GM19468 (cell line): ENCODE data around the gene PEPD.

Experiments
- ATAC-seq: cut with Tn5 transposase; IDR thresholded peaks from one replicate; pipeline ENCODE4 v1.9.1; 2021; ENCODE audit warnings: mild to moderate bottlenecking, moderate library complexity, moderate number of reproducible peaks; ENCODE audit not compliant: unreplicated experiment; ENCODE audit errors: extremely low read depth

The PEPD gene

DNA sequence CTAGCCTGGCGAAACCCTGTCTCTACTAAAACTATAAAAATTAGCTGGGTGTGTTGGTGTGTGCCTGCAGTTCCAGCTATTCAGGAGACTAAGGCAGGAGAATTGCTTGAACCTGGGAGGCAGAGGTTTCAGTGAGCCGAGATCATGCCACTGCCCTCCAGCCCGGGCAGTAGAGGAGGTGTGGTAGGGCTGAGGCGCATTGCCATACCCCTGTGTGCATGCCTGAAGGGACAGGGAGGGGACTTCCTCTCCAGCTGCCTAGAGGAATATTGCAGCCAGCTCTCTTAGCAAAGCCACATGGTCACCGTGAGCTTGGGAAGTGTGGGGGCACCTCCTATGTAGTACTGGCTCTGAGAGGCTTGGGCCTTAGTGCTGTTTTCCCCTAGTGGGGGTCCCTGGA lies 29.2 kb upstream of the PEPD start:
- no peak for ATAC-seq

DNA sequence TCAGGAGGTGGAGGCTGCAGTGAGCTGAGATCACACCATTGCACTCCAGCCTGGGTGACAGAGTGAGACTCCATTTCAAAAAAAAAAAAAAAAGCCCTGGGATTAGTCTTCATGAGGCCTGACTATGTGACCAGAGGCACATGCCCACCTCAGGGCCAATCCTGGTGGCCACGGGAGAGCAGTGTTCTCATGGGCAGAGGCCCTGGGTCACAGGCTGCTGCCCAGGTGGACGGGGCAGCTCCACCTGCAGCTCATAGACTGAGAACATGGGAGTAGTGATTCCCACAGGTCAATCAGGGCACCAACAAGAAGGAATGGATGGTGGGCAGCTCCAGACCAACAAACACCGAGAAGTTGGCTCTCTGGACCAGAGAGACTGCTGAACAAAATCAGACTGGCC lies 26.1 kb upstream of the PEPD start:
- no peak for ATAC-seq

DNA sequence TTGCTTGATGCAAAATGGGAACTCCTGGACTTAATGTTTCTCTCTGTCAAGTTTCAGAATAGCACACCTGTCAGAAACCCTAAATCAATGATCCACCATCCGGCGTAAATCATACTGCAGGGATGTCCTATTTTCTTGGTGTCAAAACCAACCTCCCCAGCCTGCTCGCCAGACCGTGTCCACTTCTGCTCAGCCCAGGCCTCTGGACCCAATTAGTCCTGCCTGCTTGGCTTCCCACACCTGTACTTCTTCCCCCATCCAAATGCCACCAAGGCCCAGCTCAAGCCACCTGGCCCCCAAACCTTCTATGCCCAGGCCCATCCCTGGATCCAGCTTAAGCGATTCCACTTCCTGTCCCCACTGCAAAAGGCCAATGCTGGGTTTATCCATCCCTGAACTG lies 25.1 kb upstream of the PEPD start:
- no peak for ATAC-seq

DNA sequence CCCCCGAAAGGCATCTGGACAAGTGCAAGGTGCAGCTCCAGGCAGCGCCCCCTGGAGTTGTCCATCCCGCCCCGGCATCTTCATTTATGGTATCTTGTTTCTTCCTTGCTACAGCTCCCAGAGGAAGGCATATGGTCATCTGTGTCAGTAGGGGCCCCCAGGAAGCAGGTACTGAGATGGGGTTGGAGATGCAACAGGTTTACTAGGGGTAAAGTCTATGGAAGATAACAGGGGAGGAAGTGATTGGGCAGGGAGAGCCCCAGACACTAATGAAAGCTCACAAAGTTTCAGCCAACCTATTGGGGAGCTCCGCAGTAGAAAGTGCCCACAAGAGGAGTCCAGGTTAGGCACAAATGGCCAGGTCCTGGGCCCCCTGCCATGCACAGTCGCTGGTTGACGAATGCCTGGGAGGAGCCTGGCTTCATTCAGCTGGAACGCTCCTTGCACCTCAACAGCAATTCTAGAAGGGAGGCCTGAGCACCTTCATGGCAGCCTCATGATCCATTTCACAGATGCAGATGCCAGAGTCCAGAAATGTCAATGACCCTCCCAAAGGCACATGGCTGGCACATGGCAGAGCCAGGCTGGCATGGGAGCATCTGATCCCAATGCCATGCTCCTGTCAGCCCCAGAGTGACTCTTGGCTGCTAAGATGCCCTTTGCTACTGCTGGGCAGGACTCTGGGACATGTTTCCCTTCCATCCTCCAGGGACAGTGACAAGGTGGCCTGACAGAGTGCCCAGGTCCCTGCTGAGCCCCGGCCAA lies 23.8 kb upstream of the PEPD start:
- ATAC-seq = no peak

DNA sequence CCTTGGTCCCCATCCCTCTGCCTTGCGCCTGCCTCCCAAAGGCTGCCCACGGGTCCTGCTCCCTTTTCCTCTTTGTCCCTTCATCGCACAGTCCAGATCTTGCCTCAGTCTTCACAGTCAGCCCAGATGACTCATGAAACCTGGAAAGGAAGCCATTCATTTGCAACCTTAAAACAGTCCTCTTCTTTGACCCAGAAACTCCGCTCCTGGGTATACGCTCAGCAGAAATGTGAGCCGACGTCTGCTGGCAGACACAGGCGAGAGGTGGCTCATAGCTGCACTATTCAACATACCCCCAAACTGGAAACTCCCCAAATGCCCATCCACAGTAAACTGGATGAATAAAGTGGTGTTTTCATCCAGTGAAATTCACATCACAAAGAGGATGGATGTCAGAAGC lies 13.6 kb upstream of the PEPD start:
- ATAC-seq = no peak

DNA sequence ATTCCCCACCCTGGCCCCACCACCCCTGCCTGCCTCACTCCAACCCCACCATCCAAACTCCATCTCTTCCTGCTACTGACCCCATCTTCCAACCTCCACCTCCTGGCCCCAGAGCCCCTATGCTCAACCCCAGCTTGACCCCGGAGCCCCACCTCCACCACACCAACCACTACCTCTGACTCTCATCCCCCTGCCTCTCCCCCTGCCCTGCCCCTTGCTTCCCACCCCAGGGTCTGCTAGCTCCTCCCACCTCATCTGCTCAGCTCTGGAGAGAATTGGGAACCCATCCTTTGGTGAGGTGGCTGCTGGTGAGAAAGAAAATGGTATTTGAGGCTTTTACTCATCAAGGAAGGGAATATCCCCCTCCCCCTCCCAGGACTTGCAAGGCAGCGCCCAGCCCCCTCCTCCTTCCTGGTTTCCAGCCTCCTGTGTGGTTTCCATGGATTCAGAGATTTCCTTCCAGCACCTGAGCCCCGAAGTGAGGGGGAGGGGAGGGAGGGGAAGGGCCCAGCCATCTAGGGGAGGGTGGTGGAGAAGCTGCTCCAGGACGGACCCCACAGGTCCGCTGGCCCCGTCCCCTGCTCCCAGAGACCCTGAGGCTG lies 11.4 kb upstream of the PEPD start:
- no peak for ATAC-seq

DNA sequence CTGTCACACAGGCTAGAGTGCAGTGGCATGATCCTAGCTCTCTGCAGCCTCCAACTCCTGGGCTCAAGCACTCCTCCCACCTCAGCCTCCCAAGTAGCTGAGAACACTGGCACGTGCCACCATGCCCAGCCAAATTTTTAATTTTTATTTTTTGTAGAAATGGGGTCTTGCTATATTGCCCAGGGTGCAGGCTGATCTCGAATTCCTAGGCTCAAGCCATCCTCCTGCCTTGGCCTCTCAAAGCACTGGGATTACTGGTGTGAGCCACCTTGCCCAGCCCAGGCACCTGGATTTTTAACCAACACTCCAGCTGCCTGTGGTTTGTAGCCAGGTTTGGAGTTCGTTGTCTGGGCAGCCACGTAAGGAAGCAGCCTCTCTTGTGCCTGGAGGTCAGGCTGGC lies 9.3 kb upstream of the PEPD start:
- no peak for ATAC-seq

DNA sequence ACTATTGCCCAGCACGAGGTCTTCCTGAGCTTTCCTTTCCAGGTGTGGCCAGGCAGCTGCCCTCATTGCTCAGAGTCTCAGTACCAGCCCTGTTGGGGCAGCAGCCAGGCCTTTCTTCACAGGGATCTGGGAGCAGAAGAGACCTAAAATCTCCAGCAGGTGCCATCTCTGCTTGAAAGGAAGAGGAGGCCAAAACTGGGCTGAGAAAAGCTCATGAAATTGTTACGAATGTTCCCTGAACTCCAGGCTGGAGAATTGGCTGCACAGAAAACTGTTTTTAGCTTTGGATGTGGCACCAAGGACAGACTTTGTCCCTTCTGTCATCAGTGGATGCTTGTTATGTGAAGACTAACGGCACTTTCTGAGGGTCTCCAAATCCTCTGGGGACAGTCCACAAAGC lies 8.7 kb upstream of the PEPD start:
- ATAC-seq = no peak

DNA sequence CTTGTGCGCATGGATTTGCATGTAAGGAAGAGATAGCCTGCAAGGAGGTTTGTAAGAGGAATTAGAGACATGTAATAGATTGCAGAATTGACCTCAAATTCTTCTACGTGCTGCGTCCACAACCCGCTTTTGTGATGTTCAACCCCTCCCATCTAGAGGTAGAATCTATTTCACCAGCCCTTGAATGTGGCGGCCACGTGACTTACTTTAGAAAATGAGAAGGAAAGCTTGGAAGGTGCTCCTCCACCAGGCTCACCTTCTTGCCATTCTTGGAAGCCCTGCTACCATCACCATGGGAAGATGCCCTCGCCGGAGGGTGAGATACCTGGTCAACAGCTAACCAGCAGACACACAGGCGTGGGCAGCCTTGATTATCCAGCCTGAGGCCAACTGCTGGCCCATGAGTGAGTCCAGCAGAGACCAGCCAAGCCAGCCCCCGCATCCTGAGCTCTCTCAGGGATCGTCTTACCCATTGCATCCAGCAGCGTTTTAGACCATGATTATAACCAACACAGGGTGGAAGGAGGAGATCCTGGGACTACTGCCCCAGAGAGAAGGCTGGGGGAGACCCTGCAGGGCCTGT lies 7.6 kb upstream of the PEPD start:
- ATAC-seq = no peak

DNA sequence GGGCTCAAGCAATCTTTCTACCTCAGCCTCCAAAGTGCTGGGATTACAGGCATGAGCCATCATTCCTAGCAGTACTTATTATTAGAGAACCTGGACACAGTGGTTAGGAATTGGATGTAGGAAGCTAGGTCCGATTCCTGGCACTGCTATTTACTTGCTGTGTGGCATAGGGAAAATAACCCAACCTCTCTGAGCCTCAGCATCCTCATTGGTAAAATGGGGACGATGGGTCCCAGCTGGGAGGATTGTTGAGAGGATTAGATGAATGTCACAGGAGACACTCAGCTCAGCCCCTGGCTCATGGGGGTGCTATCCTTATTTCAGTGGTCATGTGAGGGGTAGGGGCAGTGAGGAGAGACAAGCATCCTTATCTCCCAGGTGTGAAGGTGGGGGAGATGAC lies 6.8 kb upstream of the PEPD start:
- ATAC-seq = no peak

DNA sequence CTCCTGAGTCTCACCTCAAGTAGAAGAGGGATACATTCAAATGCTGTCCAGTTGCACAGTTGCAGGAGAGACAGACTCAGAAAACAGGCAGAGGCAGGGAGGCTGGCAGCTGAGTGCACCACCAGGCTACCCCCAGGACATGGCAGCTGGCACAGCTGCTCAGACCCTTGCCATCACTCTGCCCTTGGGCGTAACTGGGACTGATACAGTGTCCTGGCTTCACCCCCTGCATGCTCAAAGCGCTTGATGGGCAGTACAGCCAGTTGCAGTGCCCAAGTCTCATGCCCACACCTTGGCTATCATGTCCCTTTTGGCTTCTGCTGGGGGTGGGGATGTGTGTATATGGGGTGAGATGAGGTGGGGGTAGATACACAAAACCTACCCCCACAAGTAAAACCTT lies 5.5 kb upstream of the PEPD start:
- ATAC-seq = no peak

DNA sequence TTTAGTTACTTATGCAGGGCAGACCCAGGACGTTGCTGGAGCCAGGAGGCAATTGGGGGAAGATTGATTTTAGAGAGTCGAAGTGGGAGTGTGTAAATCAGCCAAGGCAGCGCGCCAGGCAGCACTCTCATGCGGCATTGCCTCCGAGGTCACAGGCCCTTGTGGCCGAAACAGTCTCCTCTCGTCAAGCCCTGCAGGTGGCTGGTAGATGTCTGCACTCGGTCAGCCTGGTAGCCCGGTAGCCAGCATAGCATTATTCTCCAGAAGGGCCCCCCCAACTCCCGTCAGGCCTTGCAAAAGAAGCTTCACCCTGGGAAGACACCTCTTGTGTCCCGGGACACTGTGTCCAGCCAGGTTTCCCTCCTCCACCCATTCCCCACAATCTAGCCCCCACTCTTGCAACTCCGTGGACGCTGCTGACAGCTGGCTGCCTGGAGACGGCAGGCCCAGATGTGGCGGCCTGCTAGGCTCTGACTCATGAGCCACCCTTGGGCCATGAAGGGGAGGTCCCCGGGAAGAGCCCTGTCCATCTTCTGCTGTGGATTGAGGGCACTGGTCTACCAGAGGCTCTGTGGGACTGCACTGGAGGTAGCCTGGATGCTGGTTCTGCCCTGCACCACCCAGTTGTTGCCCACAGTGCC lies 2.6 kb upstream of the PEPD start:
- ATAC-seq = no peak

DNA sequence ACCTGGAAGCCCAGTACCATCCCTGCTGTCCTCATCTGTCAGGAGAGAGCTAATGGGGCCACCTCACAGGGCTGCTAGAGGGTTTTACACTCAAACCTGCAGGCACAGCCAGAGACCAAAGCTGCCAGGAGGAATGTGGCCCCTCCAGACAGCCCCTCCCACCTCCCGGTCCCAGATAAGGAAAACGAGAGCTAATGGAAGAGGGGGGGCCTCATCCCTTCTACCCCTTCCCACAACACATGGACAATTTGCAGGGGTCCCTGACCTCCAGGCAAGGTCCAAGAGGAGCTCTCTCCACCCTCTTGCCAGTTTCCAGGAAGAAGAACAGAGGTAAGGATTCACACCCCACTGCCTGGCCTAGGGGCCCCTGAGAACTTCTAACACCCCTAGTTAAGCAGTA lies 1.6 kb upstream of the PEPD start:
- ATAC-seq = no peak

DNA sequence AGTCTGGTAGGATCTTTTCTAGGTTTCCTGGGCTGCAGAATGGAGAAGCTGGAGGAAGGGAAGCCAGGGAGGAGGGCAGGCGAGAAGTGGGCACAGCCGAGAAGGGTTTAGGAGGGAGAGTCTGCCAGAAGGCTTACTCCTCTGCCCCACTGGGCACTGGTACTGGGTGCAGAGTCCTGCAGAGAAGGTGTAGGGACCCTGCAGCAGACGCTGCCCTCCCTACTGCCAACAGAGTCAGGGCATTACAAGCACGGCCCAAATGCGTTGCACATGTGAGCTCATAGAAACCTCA lies 726 bp upstream of the PEPD start:
- ATAC-seq = no peak

DNA sequence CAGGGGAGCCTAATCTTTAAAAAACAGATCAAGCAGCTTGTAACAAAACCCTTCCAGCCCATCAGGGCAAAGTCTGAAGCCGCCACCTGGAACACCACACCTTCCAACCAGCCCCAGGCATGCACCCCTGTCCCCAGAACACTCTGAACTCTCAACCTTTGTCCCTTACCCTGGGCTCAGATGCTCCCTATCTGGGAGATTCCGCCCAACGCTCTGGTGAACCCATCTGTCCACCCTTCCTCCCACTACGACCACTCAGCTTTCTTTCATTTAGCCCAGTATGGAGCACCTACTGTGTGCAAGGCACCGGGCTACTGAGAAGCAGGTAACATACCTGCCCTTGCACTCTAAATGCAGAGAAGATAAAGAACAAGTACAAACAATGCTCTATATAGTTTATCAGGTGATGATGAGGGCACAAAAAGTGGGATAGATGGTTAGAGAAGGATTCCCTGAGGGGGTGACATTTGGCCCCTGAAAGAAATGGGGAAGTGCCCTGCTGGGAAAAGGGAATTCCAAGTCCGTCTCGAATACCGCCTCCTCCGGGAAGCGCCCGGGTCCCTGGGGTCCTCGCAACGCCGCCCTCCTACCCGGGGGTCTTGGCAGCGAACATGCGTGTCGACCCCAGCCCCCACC lies 629 bp downstream of the PEPD start:
- ATAC-seq = no peak

DNA sequence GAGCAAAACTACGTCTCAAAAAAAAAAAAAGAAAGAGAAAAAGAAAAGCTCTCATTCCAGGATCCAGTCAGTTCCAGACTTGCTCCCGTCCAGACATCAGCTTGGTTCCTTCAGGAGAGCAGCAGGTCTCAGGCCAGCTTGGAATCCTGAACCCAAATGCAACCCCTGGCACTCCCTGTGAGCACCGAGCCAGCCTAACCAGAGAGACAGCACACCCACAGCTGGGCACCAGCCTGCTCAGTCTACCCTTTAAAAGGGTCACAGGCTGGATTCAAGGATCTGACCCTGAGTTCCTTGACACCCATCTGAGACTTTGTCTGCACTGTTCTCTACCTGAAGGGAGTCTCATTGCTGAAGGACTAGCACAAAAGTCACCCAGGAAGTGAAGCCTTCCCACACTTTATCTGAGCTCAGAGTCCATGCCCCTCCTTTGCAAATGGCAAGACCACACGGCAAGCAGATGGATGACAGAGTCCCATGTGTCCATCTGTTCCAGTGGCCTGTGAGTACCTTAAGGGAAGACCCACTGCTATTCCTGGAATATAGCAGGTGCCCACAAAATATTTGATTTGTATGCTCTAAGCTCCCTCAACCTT lies 1.4 kb downstream of the PEPD start:
- ATAC-seq = no peak

DNA sequence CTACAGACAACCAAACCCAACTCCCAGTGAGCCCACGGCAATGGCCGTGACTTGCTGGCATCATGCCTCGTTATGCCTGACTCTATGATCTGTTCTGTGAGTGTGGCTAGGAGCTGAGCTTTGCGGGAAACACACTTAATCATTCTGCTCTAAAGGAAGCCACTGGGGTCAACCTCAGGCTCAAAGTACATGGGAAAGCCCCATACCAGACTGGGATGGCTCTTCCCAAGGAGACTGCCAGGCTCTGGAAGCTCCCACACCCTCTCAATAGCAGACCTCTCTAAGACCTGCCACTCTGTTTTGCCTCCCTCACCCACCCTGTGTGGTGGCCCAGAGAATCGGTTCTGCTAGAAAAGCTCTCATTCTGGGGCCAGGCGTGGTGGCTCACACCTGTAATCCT lies 2.2 kb downstream of the PEPD start:
- ATAC-seq = no peak

DNA sequence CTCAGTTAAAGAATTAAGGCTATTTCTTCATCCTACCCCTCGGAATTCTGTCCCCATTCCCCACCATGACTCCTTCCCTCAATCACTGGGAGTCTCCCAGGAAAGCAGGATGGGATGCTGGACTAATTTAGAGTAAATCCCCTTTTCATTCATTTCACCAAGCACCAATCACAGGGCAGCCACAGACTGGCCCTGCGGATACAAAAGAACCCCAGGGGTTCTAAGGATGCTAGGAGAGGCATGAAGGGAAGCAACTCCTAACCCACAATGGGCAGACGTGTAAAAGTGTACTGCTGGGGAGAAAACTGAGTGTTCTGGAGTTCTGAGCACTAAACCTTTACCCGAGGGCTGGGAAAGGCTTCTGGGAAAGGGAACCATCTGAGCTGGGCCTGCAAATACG lies 3.0 kb downstream of the PEPD start:
- ATAC-seq = no peak

DNA sequence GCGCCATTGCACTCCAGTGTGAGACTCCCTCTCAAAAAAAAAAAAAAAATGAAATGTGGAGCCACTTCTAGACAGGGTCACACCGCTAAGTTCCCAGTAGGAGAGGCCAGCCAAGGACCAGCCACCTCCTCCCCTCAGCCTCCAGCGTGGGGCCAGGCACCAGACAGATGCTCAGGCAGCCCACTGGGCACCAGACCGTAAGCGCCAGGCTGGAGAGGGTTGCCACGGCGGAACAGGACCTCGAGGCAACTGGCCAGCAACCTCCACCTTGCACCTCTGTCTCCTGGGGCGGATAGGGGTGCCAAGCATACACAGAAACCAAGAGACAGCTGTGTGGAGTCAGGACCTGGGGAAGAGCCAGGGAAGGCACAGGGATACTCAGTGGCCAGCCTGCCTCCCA lies 3.7 kb downstream of the PEPD start:
- no peak for ATAC-seq

DNA sequence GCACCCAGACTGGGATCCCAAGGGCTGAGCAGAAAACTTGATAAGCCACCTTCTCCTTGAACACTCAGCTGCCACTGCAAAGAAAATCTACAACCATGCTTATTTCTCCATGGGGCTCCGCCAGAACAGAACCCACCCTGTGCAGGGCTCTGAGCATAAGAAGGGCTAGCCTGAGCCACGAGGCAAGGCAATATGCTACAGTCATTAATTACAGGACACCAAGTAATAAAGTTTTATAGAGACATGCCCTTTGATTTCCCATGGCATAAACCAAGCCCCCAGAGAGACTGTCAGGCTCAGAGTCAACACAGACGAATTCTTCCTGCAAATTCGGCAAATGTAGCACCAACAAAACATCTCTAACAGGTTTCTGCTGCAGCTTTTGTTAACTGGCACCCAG lies 5.7 kb downstream of the PEPD start:
- ATAC-seq = no peak
